T-cell (primary cell): ENCODE measurements around the gene INPP4B. TPM values are rescaled to one million over a fixed set of nuclear protein-coding genes. Genes with fewer than 3 reads are reported as not detected.

Experiments
- ATAC-seq, 4 experiments: fragments of 200-7000 bp in 3 of 4; fragments of 150-1000 bp in 1 of 4; cut with Tn5 transposase; replicated peaks in 1 of 4; 1 replicate in 3 of 4; 2 replicates in 1 of 4; pipeline ENCODE4 v1.10.0; 2021; ENCODE audit warnings: moderate library complexity in 3 of 4, mild to moderate bottlenecking in 2 of 4, moderate number of reproducible peaks in 1 of 4
- CTCF ChIA-PET, 2 donors: fragments of 300-600 bp; sonication (Branson Sonifier 250); formaldehyde crosslinking; loops; one replicate each; lab custom pipeline; 2022; ENCODE audit warnings: antibody characterized with exemption in 2 of 2; lab: Charles Lee
- POLR2A ChIA-PET, 2 donors: fragments of 300-600 bp; sonication (Branson Sonifier 250); formaldehyde crosslinking; loops; one replicate each; lab custom pipeline; 2022; ENCODE audit warnings: antibody characterized with exemption in 2 of 2; lab: Charles Lee
- DNase-seq, 35 experiments: peaks; one replicate each; pipeline versions ENCODE4 v3.0.0 to v3.0.0-alpha.2; 2013 to 2023
- H3K27ac ChIP-seq: one replicate; pipeline ENCODE4 v1.5.1; 2013; ENCODE audit warnings: low read length
- H3K27me3 ChIP-seq, 2 experiments: replicated peaks in 1 of 2; 1 replicate in 1 of 2; 2 replicates in 1 of 2; pipeline versions ENCODE4 v1.6.1 to v1.7.0; 2013; ENCODE audit warnings: low read length in 1 of 2, mixed read lengths in 1 of 2; ENCODE audit not compliant: control insufficient read depth in 2 of 2, insufficient read depth in 2 of 2; ENCODE audit errors: extremely low read depth in 1 of 2
- H3K36me3 ChIP-seq, 2 donors: 1 replicate in 1 of 2; 2 replicates in 1 of 2; pipeline versions ENCODE4 v1.6.1 to v1.7.0; 2013; ENCODE audit warnings: low read length in 1 of 2; ENCODE audit not compliant: control insufficient read depth in 2 of 2, insufficient read depth in 1 of 2; ENCODE audit errors: extremely low read depth in 1 of 2
- H3K4me1 ChIP-seq, 2 experiments: 1 replicate in 1 of 2; 2 replicates in 1 of 2; pipeline versions ENCODE4 v1.6.1 to v1.7.0; 2013; ENCODE audit warnings: low read length in 2 of 2, mixed read lengths in 1 of 2; ENCODE audit not compliant: insufficient read depth in 2 of 2, control insufficient read depth in 1 of 2; ENCODE audit errors: extremely low read depth in 1 of 2
- H3K4me3 ChIP-seq, 2 donors: 1 replicate in 1 of 2; 2 replicates in 1 of 2; pipeline versions ENCODE4 v1.5.1 to v1.7.0; 2013; ENCODE audit warnings: mild to moderate bottlenecking in 2 of 2, low read length in 1 of 2, moderate library complexity in 1 of 2; ENCODE audit not compliant: control insufficient read depth in 1 of 2; ENCODE audit errors: extremely low read depth in 1 of 2
- H3K9me3 ChIP-seq: 2 replicates; pipeline ENCODE4 v1.7.0; 2013
- H3K27ac Mint-ChIP-seq, 2 donors: one replicate each; pipeline ENCODE4 v1.8.0; 2020 to 2021; ENCODE audit warnings: mild to moderate bottlenecking in 2 of 2, mixed read lengths in 2 of 2
- H3K27me3 Mint-ChIP-seq, 2 donors: one replicate each; pipeline ENCODE4 v1.8.0; 2021 to 2022; ENCODE audit warnings: mixed read lengths in 2 of 2
- H3K36me3 Mint-ChIP-seq: one replicate; pipeline ENCODE4 v1.8.0; 2021; ENCODE audit warnings: mixed read lengths
- H3K4me1 Mint-ChIP-seq, 3 donors: one replicate each; pipeline ENCODE4 v1.8.0; 2020 to 2022; ENCODE audit warnings: mixed read lengths in 3 of 3, mild to moderate bottlenecking in 1 of 3
- H3K4me3 Mint-ChIP-seq, 3 donors: one replicate each; pipeline ENCODE4 v1.8.0; 2020 to 2022; ENCODE audit warnings: mild to moderate bottlenecking in 3 of 3, mixed read lengths in 3 of 3, moderate library complexity in 3 of 3
- H3K9me3 Mint-ChIP-seq, 3 donors: one replicate each; pipeline ENCODE4 v1.8.0; 2020 to 2022; ENCODE audit warnings: mixed read lengths in 3 of 3
- WGBS: methylation state at CpG from one replicate; pipeline ENCODE4 v1.1.5; 2013; ENCODE audit warnings: missing lambda C conversion rate; ENCODE audit not compliant: insufficient coverage; 5-methylcytosine and 5-hydroxymethylcytosine counted together
- total RNA-seq, 35 experiments: library from RNA in 6 of 35; stranded (reverse) in 6 of 35; fragments of 120-200 nt in 1 of 35; gene quantifications; one replicate each; pipeline versions ENCODE4 v1.2.1 to v1.2.4 and lab custom pipeline; 2013 to 2026

INPP4B gene
- total RNA-seq, 5 donors from 2014 or later (not counting 1 experiment from before 2014, with no cell fraction given) = 47.4 to 99.7 (median 71.3) TPM

- Mint-ChIP-seq H3K4me1 (peaks cover 66 to 84% (median 75%) of the 10 kb centered on the region in 3 donors), H3K27me3 (no peaks in the 10 kb centered on the region), H3K4me3 (no peak overlapping the region), H3K27ac (peak overlapping the region; percentile 85 to 86), H3K9me3 (peaks cover 3 to 9% (median 5%) of the 10 kb centered on the region in 3 donors), H3K36me3 (peaks cover 30% of the 10 kb centered on the region)
- peaks cover 0 to 3% of the 10 kb centered on the region in 2 donors for H3K36me3 ChIP-seq
- DNase-seq (no peak), ATAC-seq (peak in 1 of 4 experiments; percentile 8)
- POLR2A ChIA-PET = no interaction called here
- H3K4me3 ChIP-seq = no peak overlapping the region
- no peaks in the 10 kb centered on the region for H3K27me3 ChIP-seq
- CTCF ChIA-PET = interaction anchor here in 1 of 2 donors (0.8 to 1.0 kb wide), 3 partner anchors 8 to 18 kb away, joined by 3 read pairs; no protein-coding TSS in a partner anchor
- H3K4me1 ChIP-seq = peaks cover 16% of the 10 kb centered on the region in 2 experiments
- no peak overlapping the region for H3K27ac ChIP-seq
- WGBS = no CpG with 5 or more reads among the region's 1 CpG
- no peaks in the 10 kb centered on the region for H3K9me3 ChIP-seq
These were observed 480.7 kb downstream of the INPP4B start for GRCh38 chr4:142365391-142365790.

DNA sequence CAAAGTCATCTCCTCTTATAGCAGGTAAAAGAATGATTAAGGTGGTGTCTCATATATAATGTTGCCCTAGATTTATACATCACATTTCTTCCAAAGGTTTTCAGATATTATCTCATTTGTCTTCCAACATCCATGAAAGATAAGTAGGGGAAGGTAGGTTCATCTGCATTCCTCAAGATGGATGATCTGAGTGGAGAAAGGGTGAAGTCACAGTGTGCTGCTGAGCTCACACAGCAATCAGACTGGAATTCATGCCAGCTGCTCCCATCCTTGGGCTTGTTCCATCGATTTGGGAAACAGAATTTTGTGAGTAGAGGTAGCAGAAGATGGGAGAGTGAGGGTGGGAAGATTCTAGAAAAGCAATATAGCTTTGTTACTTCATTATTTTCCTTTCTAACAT lies 482.4 kb downstream of the INPP4B start:
- H3K36me3 Mint-ChIP-seq = peaks cover 30% of the 10 kb centered on the region
- H3K36me3 ChIP-seq = peaks cover 0 to 3% of the 10 kb centered on the region in 2 donors
- peaks cover 10 to 12% of the 10 kb centered on the region in 2 experiments for H3K4me1 ChIP-seq
- no peaks in the 10 kb centered on the region for H3K27me3 ChIP-seq
- peaks cover 75 to 89% (median 81%) of the 10 kb centered on the region in 3 donors for H3K4me1 Mint-ChIP-seq
- no peak for ATAC-seq
- H3K27ac ChIP-seq = no peak overlapping the region
- no peak overlapping the region for H3K4me3 ChIP-seq
- no CpG with 5 or more reads among the region's 1 CpG for WGBS
- ChIA-PET CTCF (no interaction called here), POLR2A (no interaction called here)
- H3K9me3 ChIP-seq = no peaks in the 10 kb centered on the region
- no peak for DNase-seq
- peak overlapping the region; percentile 85 to 86 for H3K27ac Mint-ChIP-seq
- no peak overlapping the region for H3K4me3 Mint-ChIP-seq
- H3K27me3 Mint-ChIP-seq = no peaks in the 10 kb centered on the region
- peaks cover 3 to 9% (median 5%) of the 10 kb centered on the region in 3 donors for H3K9me3 Mint-ChIP-seq

GRCh38 chr4:142361981-142362380 lies 484.1 kb downstream of the INPP4B start:
- ATAC-seq (no peak), DNase-seq (no peak)
- H3K27me3 Mint-ChIP-seq = no peaks in the 10 kb centered on the region
- no peaks in the 10 kb centered on the region for H3K27me3 ChIP-seq
- ChIA-PET CTCF (interaction anchor here in 1 of 2 donors (1.5 kb wide), 1 partner anchor 205 kb away, joined by 4 read pairs; no protein-coding TSS in a partner anchor), POLR2A (interaction anchor here in 1 of 2 donors (0.5 kb wide), 1 partner anchor 25 kb away, joined by 10 read pairs; no protein-coding TSS in a partner anchor)
- H3K9me3 ChIP-seq = no peaks in the 10 kb centered on the region
- H3K36me3 Mint-ChIP-seq = peaks cover 30% of the 10 kb centered on the region
- H3K9me3 Mint-ChIP-seq = peaks cover 3 to 9% (median 5%) of the 10 kb centered on the region in 3 donors
- no peak overlapping the region for H3K4me3 ChIP-seq
- H3K27ac Mint-ChIP-seq = peak overlapping the region; percentile 19 to 82
- WGBS = 100% methylated on average over 1 of the region's 2 CpGs
- H3K4me1 Mint-ChIP-seq = peaks cover 79 to 85% (median 82%) of the 10 kb centered on the region in 3 donors
- H3K36me3 ChIP-seq = peaks cover 0 to 3% of the 10 kb centered on the region in 2 donors
- H3K27ac ChIP-seq = no peak overlapping the region
- H3K4me1 ChIP-seq = peaks cover under 1 to 10% of the 10 kb centered on the region in 2 experiments
- H3K4me3 Mint-ChIP-seq = no peak overlapping the region

DNA sequence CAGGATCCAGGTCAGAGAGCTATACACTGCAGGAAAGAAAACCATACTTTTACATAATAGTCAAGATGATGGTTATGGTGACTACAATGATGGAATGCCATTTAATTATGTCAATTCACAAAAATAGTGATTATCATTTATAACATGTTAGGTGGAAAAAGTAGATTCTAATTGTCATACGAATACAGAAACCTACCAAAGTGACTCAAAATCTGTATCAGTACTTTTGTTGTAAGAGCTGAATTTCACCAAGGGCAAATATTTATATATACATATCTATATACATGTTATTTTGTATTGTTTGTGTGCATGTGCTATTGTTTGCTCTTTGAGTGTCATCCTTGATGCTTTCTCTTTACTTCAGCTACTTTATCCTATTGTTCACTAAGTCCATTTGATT lies 485.4 kb downstream of the INPP4B start:
- Histone ChIP-seq H3K36me3 (peaks cover 0 to 3% of the 10 kb centered on the region in 2 donors), H3K27me3 (no peaks in the 10 kb centered on the region), H3K9me3 (no peaks in the 10 kb centered on the region), H3K27ac (peak overlapping the region; percentile 39), H3K4me3 (no peak overlapping the region), H3K4me1 (peaks cover 13 to 19% of the 10 kb centered on the region in 2 experiments)
- WGBS = no CpG with 5 or more reads among the region's 1 CpG
- Mint-ChIP-seq H3K27ac (peak overlapping the region; percentile 76 to 87), H3K36me3 (peaks cover 30% of the 10 kb centered on the region), H3K9me3 (peaks cover 3 to 9% (median 5%) of the 10 kb centered on the region in 3 donors), H3K27me3 (no peaks in the 10 kb centered on the region), H3K4me3 (peak overlapping the region in 1 of 3 donors; percentile 1), H3K4me1 (peaks cover 82 to 85% (median 84%) of the 10 kb centered on the region in 3 donors)
- POLR2A ChIA-PET = no interaction called here
- CTCF ChIA-PET = interaction anchor here (0.5 to 1.5 kb wide), 5 partner anchors 9 to 301 kb away, joined by 3 to 4 read pairs (median 3); no protein-coding TSS in a partner anchor
- ATAC-seq = no peak
- no peak for DNase-seq

- ChIA-PET POLR2A (interaction anchor here in 1 of 2 donors (0.6 to 0.7 kb wide), 2 partner anchors 27 to 479 kb away, joined by 4 to 6 read pairs; no protein-coding TSS in a partner anchor), CTCF (interaction anchor here (0.7 to 1.2 kb wide), 3 partner anchors 9 to 59 kb away, joined by 3 to 4 read pairs (median 4); no protein-coding TSS in a partner anchor)
- Histone ChIP-seq H3K9me3 (no peaks in the 10 kb centered on the region), H3K4me1 (peaks cover 29 to 30% of the 10 kb centered on the region in 2 experiments), H3K36me3 (peaks cover 0 to 3% of the 10 kb centered on the region in 2 donors), H3K4me3 (no peak overlapping the region), H3K27ac (peak overlapping the region; percentile 84), H3K27me3 (no peaks in the 10 kb centered on the region)
- Mint-ChIP-seq H3K4me3 (peak overlapping the region in 1 of 3 donors; percentile 19), H3K27me3 (no peaks in the 10 kb centered on the region), H3K27ac (peak overlapping the region; percentile 86 to 97), H3K9me3 (peaks cover 3 to 9% (median 5%) of the 10 kb centered on the region in 3 donors), H3K4me1 (peaks cover 84 to 85% (median 85%) of the 10 kb centered on the region in 3 donors), H3K36me3 (peaks cover 12% of the 10 kb centered on the region)
- 100% methylated on average over 2 of the region's 4 CpGs for WGBS
- DNase-seq (no peak), ATAC-seq (no peak)
These were observed 487.4 kb downstream of the INPP4B start for GRCh38 chr4:142358656-142359055.

DNA sequence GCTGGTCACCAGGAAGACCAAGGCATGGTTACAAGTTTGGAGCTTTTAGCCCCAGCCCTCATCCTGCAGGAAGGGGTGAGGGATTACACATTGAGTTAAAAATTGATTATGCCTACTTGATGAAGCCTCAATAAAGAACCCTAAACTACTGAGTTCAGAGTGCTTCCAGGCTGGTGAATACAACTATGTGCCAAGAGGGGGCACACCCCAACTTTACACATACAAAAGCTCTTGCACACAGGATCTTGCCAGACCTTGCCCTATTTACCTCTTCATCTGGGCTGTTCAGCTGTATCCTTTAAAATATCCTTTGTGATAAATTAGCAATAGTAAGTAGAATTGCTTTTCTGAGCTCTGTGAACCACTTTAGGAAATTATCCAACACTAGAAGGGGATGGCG lies 489.3 kb downstream of the INPP4B start:
- Mint-ChIP-seq H3K9me3 (peaks cover 0 to 2% (median 2%) of the 10 kb centered on the region in 3 donors), H3K27me3 (no peaks in the 10 kb centered on the region), H3K27ac (peak overlapping the region; percentile 92 to 97), H3K4me3 (peak overlapping the region in 2 of 3 donors; percentile 46 to 74), H3K4me1 (peaks cover 91 to 93% (median 92%) of the 10 kb centered on the region in 3 donors), H3K36me3 (peaks cover 1% of the 10 kb centered on the region)
- WGBS = no CpG with 5 or more reads among the region's 1 CpG
- Histone ChIP-seq H3K36me3 (peaks cover 0 to under 1% of the 10 kb centered on the region in 2 donors), H3K9me3 (no peaks in the 10 kb centered on the region), H3K27ac (peak overlapping the region; percentile 84), H3K4me1 (peaks cover 32 to 35% of the 10 kb centered on the region in 2 experiments), H3K4me3 (no peak overlapping the region), H3K27me3 (no peaks in the 10 kb centered on the region)
- ATAC-seq (peak; percentile 25 to 50 (median 40)), DNase-seq (peak in 7 of 35 experiments; percentile 1 to 47 (median 20))
- POLR2A ChIA-PET = interaction anchor here (0.6 to 2.3 kb wide), 3 partner anchors 15 to 50 kb away, joined by 3 to 7 read pairs (median 3); no protein-coding TSS in a partner anchor
- CTCF ChIA-PET = interaction anchor here (0.5 to 3.4 kb wide), 12 partner anchors 8 to 212 kb away, joined by 3 to 46 read pairs (median 4); no protein-coding TSS in a partner anchor
